Right lobe of liver (tissue), 4 donors: ENCODE data around the gene BEGAIN.

Experiments used
- POLR2A ChIP-seq: fragments of 450-650 bp; IDR thresholded peaks from one replicate; pipeline ENCODE4 v1.6.1; 2017; ENCODE audit warnings: antibody characterized with exemption, mild to moderate bottlenecking
- TF ChIP-seq, protein P1 (sequence below), 4 donors: fragments of 200-600 bp in 3 of 4; fragments of 450-650 bp in 1 of 4; IDR thresholded peaks; one replicate each; pipeline versions ENCODE4 v1.5.1 to v1.8.0; 2016 to 2022; ENCODE audit warnings: antibody characterized with exemption in 4 of 4, mild to moderate bottlenecking in 2 of 4
- donor health status: DM: no; HTN: no; CAD: no.
- donor health status: DM: no; HTN: no; CAD: no.
- donor health status: DM: no; HTN: yes; CAD: no.

GRCh38 chr14:100609941-100610391 lies 22.7 kb upstream of the BEGAIN start:
- no peak for TF ChIP-seq POLR2A
- TF ChIP-seq, protein P1, sequence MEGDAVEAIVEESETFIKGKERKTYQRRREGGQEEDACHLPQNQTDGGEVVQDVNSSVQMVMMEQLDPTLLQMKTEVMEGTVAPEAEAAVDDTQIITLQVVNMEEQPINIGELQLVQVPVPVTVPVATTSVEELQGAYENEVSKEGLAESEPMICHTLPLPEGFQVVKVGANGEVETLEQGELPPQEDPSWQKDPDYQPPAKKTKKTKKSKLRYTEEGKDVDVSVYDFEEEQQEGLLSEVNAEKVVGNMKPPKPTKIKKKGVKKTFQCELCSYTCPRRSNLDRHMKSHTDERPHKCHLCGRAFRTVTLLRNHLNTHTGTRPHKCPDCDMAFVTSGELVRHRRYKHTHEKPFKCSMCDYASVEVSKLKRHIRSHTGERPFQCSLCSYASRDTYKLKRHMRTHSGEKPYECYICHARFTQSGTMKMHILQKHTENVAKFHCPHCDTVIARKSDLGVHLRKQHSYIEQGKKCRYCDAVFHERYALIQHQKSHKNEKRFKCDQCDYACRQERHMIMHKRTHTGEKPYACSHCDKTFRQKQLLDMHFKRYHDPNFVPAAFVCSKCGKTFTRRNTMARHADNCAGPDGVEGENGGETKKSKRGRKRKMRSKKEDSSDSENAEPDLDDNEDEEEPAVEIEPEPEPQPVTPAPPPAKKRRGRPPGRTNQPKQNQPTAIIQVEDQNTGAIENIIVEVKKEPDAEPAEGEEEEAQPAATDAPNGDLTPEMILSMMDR (IDR thresholded peaks at IDR 0.05), result no peak
